NCI-H146 (cell line): ENCODE measurements around the gene NDUFA3.

ENCODE experiments used
- DNase-seq: peaks from one replicate; lab custom pipeline; 2025; lab: John Stamatoyannopoulos, UW

Gene NDUFA3

GRCh38 chr19:54137699-54138488, 35.2 kb downstream of the NDUFA3 start, which contains the start of gene CNOT3:
CNOT3 (plus strand) TSS chr19:54137762; CDS start chr19:54142979, 5,217 bp downstream.
- peak; percentile 43 for DNase-seq

GRCh38 chr19:54138489-54139256, 36.0 kb downstream of the NDUFA3 start:
- DNase-seq = peak; percentile 43

GRCh38 chr19:54141356-54141755, 38.7 kb downstream of the NDUFA3 start:
- DNase-seq = no peak

GRCh38 chr19:54142166-54142780, 39.6 kb downstream of the NDUFA3 start:
- DNase-seq = no peak

- no peak for DNase-seq
Measured at GRCh38 chr19:54145541-54146158, 43.0 kb downstream of the NDUFA3 start.

- DNase-seq = no peak
Measured at GRCh38 chr19:54147676-54148075, 45.0 kb downstream of the NDUFA3 start.

GRCh38 chr19:54148158-54148557, 45.5 kb downstream of the NDUFA3 start:
- DNase-seq = no peak

GRCh38 chr19:54149021-54149812, 46.6 kb downstream of the NDUFA3 start:
- DNase-seq = no peak

GRCh38 chr19:54151362-54152035, 48.8 kb downstream of the NDUFA3 start:
- DNase-seq = no peak

- no peak for DNase-seq
Measured at GRCh38 chr19:54152267-54152666, 49.6 kb downstream of the NDUFA3 start.

- no peak for DNase-seq
Measured at GRCh38 chr19:54152878-54153524, 50.3 kb downstream of the NDUFA3 start.

GRCh38 chr19:54153731-54154326, 51.2 kb downstream of the NDUFA3 start:
- DNase-seq = no peak

GRCh38 chr19:54154603-54155345, 52.1 kb downstream of the NDUFA3 start:
- DNase-seq = no peak

- DNase-seq = no peak
Measured at GRCh38 chr19:54155694-54156093, 53.0 kb downstream of the NDUFA3 start.

- DNase-seq = no peak
Measured at GRCh38 chr19:54156490-54156889, 53.8 kb downstream of the NDUFA3 start.

GRCh38 chr19:54156953-54157352, 54.3 kb downstream of the NDUFA3 start:
- DNase-seq = no peak
